ENCODE measurements around the gene MAMDC4. TPM values are rescaled to one million over a fixed set of nuclear protein-coding genes. Genes with fewer than 3 reads are reported as not detected.
A peak's percentile ranks its signal among the peaks of the same experiment; 100 is the strongest.

MAMDC4 gene
- total RNA-seq, 2 experiments from 2014 or later, result 16.6 to 18.0 TPM

DNA sequence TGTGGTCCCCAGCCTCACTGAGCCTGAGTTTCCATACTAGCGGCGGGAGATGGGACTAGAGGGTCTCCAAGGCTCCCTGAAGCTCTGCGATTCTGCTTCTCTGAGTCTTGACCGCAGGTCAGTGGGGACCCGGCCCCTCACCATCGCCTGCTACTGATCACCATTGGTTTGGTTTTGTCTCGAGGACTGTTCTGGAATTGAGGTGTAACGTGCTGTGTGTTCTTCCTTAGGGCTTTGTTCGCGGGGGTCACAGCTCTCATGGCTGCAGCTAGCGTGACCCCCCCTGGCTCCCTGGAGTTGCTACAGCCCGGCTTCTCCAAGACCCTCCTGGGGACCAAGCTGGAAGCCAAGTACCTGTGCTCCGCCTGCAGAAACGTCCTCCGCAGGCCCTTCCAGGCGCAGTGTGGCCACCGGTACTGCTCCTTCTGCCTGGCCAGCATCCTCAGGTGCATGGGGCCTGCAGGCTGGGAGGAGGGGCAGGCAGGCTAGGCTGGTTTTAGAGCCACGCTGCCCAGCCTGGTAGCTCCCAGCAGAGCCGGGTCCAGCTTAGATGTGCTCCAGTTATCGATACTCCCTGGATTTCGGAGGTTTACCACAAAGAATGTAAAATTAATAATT, 46.4 kb downstream of the MAMDC4 start:
- Mint-ChIP-seq H3K27ac (peak overlapping the region; percentile 34), H3K4me1 (peaks cover 37% of the 10 kb centered on the region), H3K27me3 (no peaks in the 10 kb centered on the region), H3K36me3 (peaks cover 22% of the 10 kb centered on the region), H3K9me3 (no peaks in the 10 kb centered on the region), H3K4me3 (no peak overlapping the region)
- POLR2A ChIA-PET, result no interaction called here
- DNase-seq (no peak), ATAC-seq (ENCODE audit: low read depth) (no peak)

GRCh38 chr9:136899196-136899595, 47.0 kb downstream of the MAMDC4 start:
- no peak for DNase-seq
- Mint-ChIP-seq H3K4me3 (no peak overlapping the region), H3K27me3 (no peaks in the 10 kb centered on the region), H3K27ac (peak overlapping the region; percentile 56), H3K9me3 (no peaks in the 10 kb centered on the region), H3K36me3 (peaks cover 22% of the 10 kb centered on the region), H3K4me1 (peaks cover 36% of the 10 kb centered on the region)
- POLR2A ChIA-PET, result no interaction called here
- no peak for ATAC-seq (ENCODE audit: low read depth)

GRCh38 chr9:136900556-136900955, 48.4 kb downstream of the MAMDC4 start:
- no peak for DNase-seq
- Mint-ChIP-seq H3K36me3 (peaks cover 23% of the 10 kb centered on the region), H3K9me3 (no peaks in the 10 kb centered on the region), H3K4me1 (peaks cover 37% of the 10 kb centered on the region), H3K27me3 (no peaks in the 10 kb centered on the region), H3K4me3 (no peak overlapping the region), H3K27ac (peak overlapping the region; percentile 79)
- POLR2A ChIA-PET, result interaction anchor here (3.6 kb wide), 1 partner anchor 13 kb away, joined by 38 read pairs; the partner anchor contains the start of gene TRAF2
- no peak for ATAC-seq (ENCODE audit: low read depth)

DNA sequence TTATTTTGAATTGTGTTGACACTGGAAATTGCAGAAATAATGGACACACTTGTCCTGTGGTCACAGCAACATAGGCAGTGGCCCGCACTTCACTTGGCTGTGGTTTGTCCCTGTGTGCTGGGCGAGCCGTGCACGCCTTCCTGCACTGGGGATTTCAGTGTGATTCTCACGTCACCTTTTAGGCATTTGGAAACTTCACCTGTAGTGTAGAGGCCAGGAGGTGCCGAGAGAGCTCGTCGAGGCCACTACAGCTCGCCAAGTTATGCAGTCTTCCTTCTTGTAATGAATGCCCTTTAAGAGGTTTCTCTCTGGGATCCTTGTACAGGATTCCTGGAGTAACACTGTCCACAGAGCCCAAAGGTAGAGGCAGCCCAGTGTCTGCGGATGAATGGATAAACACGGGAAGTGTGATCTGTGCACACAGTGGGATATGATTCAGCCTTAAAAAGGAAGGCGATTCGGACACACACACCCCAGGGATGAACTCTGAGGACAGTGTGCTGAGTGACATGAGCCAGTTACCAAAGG, 48.9 kb downstream of the MAMDC4 start:
- POLR2A ChIA-PET, result interaction anchor here (1.1 to 3.6 kb wide), 4 partner anchors 14 to 58 kb away, joined by 3 to 38 read pairs (median 16); partner anchors contain the start of genes AJM1, C8G, FBXW5 and TRAF2
- peaks cover 23% of the 10 kb centered on the region for H3K36me3 Mint-ChIP-seq
- no peak for DNase-seq
- no peak for ATAC-seq (ENCODE audit: low read depth)
- no peaks in the 10 kb centered on the region for H3K27me3 Mint-ChIP-seq
- H3K27ac Mint-ChIP-seq, result peak overlapping the region; percentile 87
- peaks cover 37% of the 10 kb centered on the region for H3K4me1 Mint-ChIP-seq
- H3K9me3 Mint-ChIP-seq, result no peaks in the 10 kb centered on the region
- peak overlapping the region; percentile 54 for H3K4me3 Mint-ChIP-seq

DNA sequence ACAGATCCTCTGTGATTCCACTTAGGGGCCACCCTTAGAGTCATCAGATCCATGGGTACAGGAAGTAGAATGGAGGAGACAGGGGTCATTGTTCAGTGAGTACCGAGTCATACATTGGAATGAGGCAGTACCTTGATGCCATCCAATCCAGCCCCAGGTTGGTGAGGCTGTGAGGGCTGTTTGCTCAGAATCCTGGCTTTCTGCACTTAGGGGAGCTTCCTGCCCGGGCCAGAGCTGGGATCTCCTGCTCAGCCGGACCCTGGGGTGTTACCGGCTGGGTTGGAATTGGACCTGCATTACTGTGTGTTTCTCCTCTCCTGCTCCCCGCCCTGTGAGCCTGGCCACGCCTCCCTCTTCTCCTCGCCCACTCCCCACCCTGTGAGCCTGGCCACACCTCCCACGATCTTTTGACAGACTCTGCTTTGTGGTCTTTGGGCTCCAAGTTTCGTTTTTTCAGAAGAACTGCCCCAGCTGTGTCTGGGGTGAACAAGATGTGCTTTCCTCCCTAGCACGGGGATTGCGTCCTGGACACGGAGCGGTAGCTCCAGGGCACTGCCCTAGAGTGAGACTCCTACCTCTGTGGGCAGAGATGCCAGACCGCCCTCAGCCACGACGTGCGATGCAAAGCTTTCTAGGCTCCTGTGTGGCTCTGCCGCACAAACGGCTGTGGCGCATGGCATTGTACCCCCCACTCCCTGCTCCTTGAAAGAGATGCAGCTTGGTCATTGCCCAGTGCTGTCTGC, 49.5 kb downstream of the MAMDC4 start:
- Mint-ChIP-seq H3K4me1 (peaks cover 38% of the 10 kb centered on the region), H3K9me3 (no peaks in the 10 kb centered on the region), H3K27me3 (no peaks in the 10 kb centered on the region), H3K27ac (peak overlapping the region; percentile 87), H3K4me3 (peak overlapping the region; percentile 54), H3K36me3 (peaks cover 26% of the 10 kb centered on the region)
- ATAC-seq (ENCODE audit: low read depth), result peak; percentile 76
- POLR2A ChIA-PET, result interaction anchor here (0.6 to 3.6 kb wide), 10 partner anchors 9 to 231 kb away, joined by 3 to 38 read pairs (median 6); partner anchors contain the start of genes AJM1, C8G, CLIC3 and FBXW5
- DNase-seq, result peak; percentile 66

GRCh38 chr9:136902259-136902821, 50.2 kb downstream of the MAMDC4 start:
- Mint-ChIP-seq H3K27ac (peak overlapping the region; percentile 87), H3K36me3 (peaks cover 31% of the 10 kb centered on the region), H3K9me3 (no peaks in the 10 kb centered on the region), H3K4me3 (peak overlapping the region; percentile 54), H3K4me1 (peaks cover 34% of the 10 kb centered on the region), H3K27me3 (no peaks in the 10 kb centered on the region)
- POLR2A ChIA-PET, result interaction anchor here (0.6 to 3.6 kb wide), 11 partner anchors 8 to 133 kb away, joined by 3 to 38 read pairs (median 6); partner anchors contain the start of genes AJM1, C8G, CLIC3 and FBXW5
- peak; percentile 62 for DNase-seq
- ATAC-seq (ENCODE audit: low read depth), result peak; percentile 61

DNA sequence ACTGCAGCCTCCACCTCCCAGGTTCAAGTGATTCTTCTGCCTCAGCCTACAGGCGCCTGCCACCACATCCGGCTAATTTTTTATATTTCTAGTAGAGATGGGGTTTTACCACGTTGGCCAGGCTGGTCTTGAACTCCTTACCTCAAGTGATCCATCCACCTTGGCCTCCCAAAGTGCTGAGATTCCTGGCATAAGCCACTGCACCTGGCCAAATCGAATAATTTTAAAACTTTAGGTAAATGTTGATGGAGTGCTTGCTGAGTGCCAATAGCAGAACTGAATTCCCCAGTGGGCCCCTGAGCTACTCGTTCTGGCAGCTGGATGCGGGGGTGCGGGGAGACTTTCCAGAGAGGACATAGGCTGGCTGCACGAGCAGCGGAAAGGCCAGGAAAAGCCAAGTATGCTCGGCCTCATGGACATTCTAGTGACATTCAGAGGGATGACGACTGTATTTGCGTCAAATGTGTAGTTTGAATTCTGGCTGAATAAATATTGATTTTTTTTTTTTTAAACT, 51.0 kb downstream of the MAMDC4 start:
- POLR2A ChIA-PET, result interaction anchor here (0.6 to 3.6 kb wide), 10 partner anchors 8 to 132 kb away, joined by 3 to 38 read pairs (median 7); partner anchors contain the start of genes C8G, CLIC3, FBXW5 and TRAF2
- peak overlapping the region; percentile 70 for H3K27ac Mint-ChIP-seq
- H3K9me3 Mint-ChIP-seq, result no peaks in the 10 kb centered on the region
- no peak overlapping the region for H3K4me3 Mint-ChIP-seq
- DNase-seq (no peak), ATAC-seq (ENCODE audit: low read depth) (no peak)
- peaks cover 31% of the 10 kb centered on the region for H3K36me3 Mint-ChIP-seq
- H3K27me3 Mint-ChIP-seq, result no peaks in the 10 kb centered on the region
- peaks cover 33% of the 10 kb centered on the region for H3K4me1 Mint-ChIP-seq

DNA sequence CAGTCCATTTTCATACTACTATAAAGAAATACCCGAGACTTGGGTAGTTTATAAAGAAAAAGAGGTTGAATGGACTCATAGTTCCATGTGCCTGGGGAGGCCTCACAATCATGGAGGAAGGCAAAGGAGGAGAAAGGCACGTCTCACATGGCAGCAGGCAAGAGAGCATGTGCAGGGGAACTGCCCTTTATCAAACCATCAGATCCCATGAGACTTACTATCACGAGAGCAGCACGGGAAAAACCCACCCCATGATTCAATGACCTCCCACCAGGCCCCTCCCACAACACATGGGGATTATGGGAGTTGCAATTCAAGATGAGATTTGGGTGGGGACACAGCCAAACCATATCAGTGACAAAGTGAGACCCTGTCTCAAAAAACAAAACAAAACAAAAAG, 54.1 kb downstream of the MAMDC4 start:
- no peaks in the 10 kb centered on the region for H3K27me3 Mint-ChIP-seq
- no peaks in the 10 kb centered on the region for H3K9me3 Mint-ChIP-seq
- peaks cover 22% of the 10 kb centered on the region for H3K36me3 Mint-ChIP-seq
- no peak overlapping the region for H3K27ac Mint-ChIP-seq
- no peak overlapping the region for H3K4me3 Mint-ChIP-seq
- POLR2A ChIA-PET, result no interaction called here
- DNase-seq, result no peak
- no peak for ATAC-seq (ENCODE audit: low read depth)
- peaks cover 19% of the 10 kb centered on the region for H3K4me1 Mint-ChIP-seq

- DNase-seq, result no peak
- POLR2A ChIA-PET, result interaction anchor here (0.6 kb wide), 1 partner anchor 22 kb away, joined by 3 read pairs; no protein-coding TSS in a partner anchor
- Mint-ChIP-seq H3K4me3 (no peak overlapping the region), H3K4me1 (peaks cover 10% of the 10 kb centered on the region), H3K27me3 (no peaks in the 10 kb centered on the region), H3K27ac (peak overlapping the region; percentile 13), H3K9me3 (no peaks in the 10 kb centered on the region), H3K36me3 (peaks cover 19% of the 10 kb centered on the region)
- no peak for ATAC-seq (ENCODE audit: low read depth)
These were observed 55.1 kb downstream of the MAMDC4 start for GRCh38 chr9:136907011-136907914.

Small RNA genes within 50 kb of the gene (microRNA-seq; reads per million reads assigned to microRNA genes)
- gene MIR4292 (not detected), gene MIR4479 (not detected)

Other genes starting within 250 kb of the MAMDC4 start
- 1 to 10 TPM in 1 of 2 experiments, under 1 TPM in 1; 1.00 to 1.1 TPM for gene EGFL7, start 189.4 kb upstream of the MAMDC4 start, total RNA-seq
- 10 to 100 TPM; 21.6 to 24.8 TPM for gene AGPAT2, start 164.9 kb upstream of the MAMDC4 start, total RNA-seq
- gene DIPK1B, start 139.8 kb upstream of the MAMDC4 start, total RNA-seq, result under 1 TPM in 1 of 2 experiments, not detected in 1; 0.11 TPM
- 1 to 10 TPM in 1 of 2 experiments, under 1 TPM in 1; 1.00 to 1.0 TPM for gene LCN10, start 109.4 kb upstream of the MAMDC4 start, total RNA-seq
- not detected for gene LCN6, start 103.8 kb upstream of the MAMDC4 start, total RNA-seq
- gene LCN8, start 94.1 kb upstream of the MAMDC4 start, total RNA-seq, result not detected
- not detected for gene LCN15, start 87.8 kb upstream of the MAMDC4 start, total RNA-seq
- gene TMEM141, start 61.0 kb upstream of the MAMDC4 start, total RNA-seq, result 10 to 100 TPM; 37.5 to 43.6 TPM
- 1 to 10 TPM; 1.7 to 2.2 TPM for gene CCDC183, start 56.0 kb upstream of the MAMDC4 start, total RNA-seq
- gene RABL6, start 44.4 kb upstream of the MAMDC4 start, total RNA-seq, result 10 to 100 TPM; 91.1 to 98.4 TPM
- 1 to 10 TPM; 6.6 to 6.7 TPM for gene AJM1, start 9.9 kb upstream of the MAMDC4 start, total RNA-seq
- gene PHPT1, start 2.9 kb upstream of the MAMDC4 start, total RNA-seq, result 10 to 100 TPM; 80.5 to 89.0 TPM
- gene EDF1, start 14.0 kb downstream of the MAMDC4 start, total RNA-seq, result 100 to 1,000 TPM; 289 to 297 TPM
- 10 to 100 TPM; 44.0 to 52.1 TPM for gene TRAF2, start 34.2 kb downstream of the MAMDC4 start, total RNA-seq
- 100 to 1,000 TPM; 103 to 104 TPM for gene FBXW5, start 92.4 kb downstream of the MAMDC4 start, total RNA-seq
- 1 to 10 TPM; 1.5 to 3.6 TPM for gene C8G, start 92.9 kb downstream of the MAMDC4 start, total RNA-seq
- 1 to 10 TPM in 1 of 2 experiments, under 1 TPM in 1; 0.91 to 1.1 TPM for gene LCN12, start 99.9 kb downstream of the MAMDC4 start, total RNA-seq
- gene PTGDS, start 125.2 kb downstream of the MAMDC4 start, total RNA-seq, result 1 to 10 TPM; 1.3 to 3.3 TPM
- under 1 TPM; 0.33 to 0.48 TPM for gene LCNL1, start 130.6 kb downstream of the MAMDC4 start, total RNA-seq
- 10 to 100 TPM; 93.4 to 97.2 TPM for gene PAXX, start 140.1 kb downstream of the MAMDC4 start, total RNA-seq
- 10 to 100 TPM; 13.3 to 14.7 TPM for gene CLIC3, start 144.2 kb downstream of the MAMDC4 start, total RNA-seq
- gene ABCA2, start 175.9 kb downstream of the MAMDC4 start, total RNA-seq, result 10 to 100 TPM; 67.1 to 74.5 TPM
- gene FUT7, start 179.7 kb downstream of the MAMDC4 start, total RNA-seq, result under 1 TPM; 0.39 to 0.62 TPM
- 10 to 100 TPM; 22.4 to 27.0 TPM for gene NPDC1, start 193.8 kb downstream of the MAMDC4 start, total RNA-seq
- gene ENTPD2, start 201.7 kb downstream of the MAMDC4 start, total RNA-seq, result not detected
- 10 to 100 TPM; 26.4 to 30.0 TPM for gene SAPCD2, start 218.2 kb downstream of the MAMDC4 start, total RNA-seq
- gene UAP1L1, start 225.2 kb downstream of the MAMDC4 start, total RNA-seq, result 10 to 100 TPM; 43.9 to 44.1 TPM
- 10 to 100 TPM; 63.2 to 63.9 TPM for gene MAN1B1, start 234.6 kb downstream of the MAMDC4 start, total RNA-seq

Measured in activated naive CD8-positive, alpha-beta T cell treated with anti-CD3 and anti-CD28 coated beads, Interleukin-2, amount 10 ng/mL, durations not matched to agents 7 days and 5 days (primary cell).